GM12892 (cell line): Measurements from ENCODE around the gene SP4.

Experiments used
- POLR2A ChIP-seq: IDR thresholded peaks from 2 replicates; pipeline ENCODE4 v1.6.1; 2011; ENCODE audit warnings: low read depth, low read length, control low read depth
- POLR2AphosphoS5 ChIP-seq: IDR thresholded peaks from 2 replicates; pipeline ENCODE4 v1.6.1; 2011; ENCODE audit warnings: low read depth, low read length, control low read depth
- TAF1 ChIP-seq: IDR thresholded peaks from 2 replicates; pipeline ENCODE4 v1.6.1; 2011; ENCODE audit warnings: low read depth, mild to moderate bottlenecking, control low read depth, low read length, borderline replicate concordance

DNA sequence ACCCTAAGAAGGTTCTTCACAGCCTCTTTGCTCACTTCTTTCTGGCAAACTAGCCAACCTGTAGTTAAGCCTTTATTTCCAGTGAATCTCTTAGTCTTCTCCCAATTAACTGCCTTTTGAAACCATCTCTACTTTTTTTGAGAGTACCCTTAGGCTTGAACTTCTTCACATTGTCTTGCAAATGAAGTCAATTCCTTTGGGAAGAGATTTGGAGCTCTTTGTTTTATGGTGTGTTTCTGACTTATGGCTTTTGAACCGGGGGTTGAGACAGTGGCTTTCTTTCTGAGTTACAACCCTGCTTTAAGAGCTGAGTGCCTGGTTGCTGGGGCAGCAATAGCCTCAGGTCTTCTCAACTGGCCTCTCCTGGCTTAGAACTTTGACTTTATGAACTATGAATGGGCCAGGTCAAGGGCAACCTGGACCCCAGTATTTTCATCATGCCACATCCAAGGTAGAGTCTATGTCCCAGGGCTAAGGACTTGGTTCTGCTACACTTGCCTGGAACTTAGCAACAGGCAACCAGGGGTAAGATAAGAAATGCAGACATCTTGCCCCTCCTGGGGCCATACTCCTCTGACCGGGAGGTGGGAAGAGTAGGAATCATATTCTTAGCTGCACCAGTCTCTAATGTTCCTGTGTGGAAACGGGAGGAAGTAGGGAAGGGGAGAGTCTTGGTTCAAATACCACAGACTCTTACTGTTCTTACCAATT, 53.0 kb downstream of the SP4 start:
- no peak for TF ChIP-seq POLR2A
- no peak for TF ChIP-seq POLR2AphosphoS5
- TF ChIP-seq TAF1, result no peak
